Small intestine (tissue), 7 donors: Measurements from ENCODE around the gene FUT8. TPM values are rescaled to one million over a fixed set of nuclear protein-coding genes. Genes with fewer than 3 reads are reported as not detected.

Experiments used
- DNase-seq, 2 donors: peaks; one replicate each; pipeline versions ENCODE4 v3.0.0 to v3.0.0-alpha.2; 2013
- FAIRE-seq: peaks from 2 replicates; lab custom pipeline; 2012; peaks lifted over from hg19 to GRCh38; lab: Jason Lieb, UNC
- H3K27ac ChIP-seq, 3 donors: one replicate each; pipeline ENCODE4 v1.5.1; 2013; ENCODE audit warnings: low read length in 2 of 3, mild to moderate bottlenecking in 2 of 3, control low read depth in 1 of 3, inconsistent platforms in 1 of 3, low read depth in 1 of 3, moderate library complexity in 1 of 3
- H3K27me3 ChIP-seq, 3 donors: one replicate each; pipeline ENCODE4 v1.6.1; 2013; ENCODE audit warnings: low read length in 3 of 3, inconsistent platforms in 1 of 3; ENCODE audit not compliant: control insufficient read depth in 3 of 3, insufficient read depth in 3 of 3
- H3K36me3 ChIP-seq, 3 donors: one replicate each; pipeline ENCODE4 v1.6.1; 2013; ENCODE audit warnings: low read length in 3 of 3, inconsistent platforms in 1 of 3, low read depth in 1 of 3, mild to moderate bottlenecking in 1 of 3, moderate library complexity in 1 of 3; ENCODE audit not compliant: control insufficient read depth in 3 of 3, insufficient read depth in 2 of 3
- H3K4me1 ChIP-seq, 3 donors: one replicate each; pipeline ENCODE4 v1.6.1; 2013; ENCODE audit warnings: low read length in 2 of 3, inconsistent platforms in 1 of 3, low read depth in 1 of 3, mild to moderate bottlenecking in 1 of 3, moderate library complexity in 1 of 3; ENCODE audit not compliant: control insufficient read depth in 3 of 3, insufficient read depth in 2 of 3
- H3K4me3 ChIP-seq, 3 donors: one replicate each; pipeline ENCODE4 v1.5.1; 2013; ENCODE audit warnings: low read length in 3 of 3, control low read depth in 1 of 3, inconsistent platforms in 1 of 3, low read depth in 1 of 3, mild to moderate bottlenecking in 1 of 3, moderate library complexity in 1 of 3
- H3K9me3 ChIP-seq, 2 donors: one replicate each; pipeline ENCODE4 v1.6.1; 2013; ENCODE audit warnings: low read depth in 1 of 2, low read length in 1 of 2; ENCODE audit not compliant: control insufficient read depth in 2 of 2, insufficient read depth in 1 of 2
- WGBS, 3 donors: extraction: QIAGEN DNeasy Blood & Tissue Kit; methylation state at CpG; one replicate each; pipeline ENCODE4 v1.1.7; 2013; 5-methylcytosine and 5-hydroxymethylcytosine counted together
- polyA plus RNA-seq, 4 donors: library from polyadenylated mRNA; stranded (reverse) in 3 of 4; unstranded in 1 of 4; fragments of 200-250 nt in 3 of 4; fragments of 120-200 nt in 1 of 4; gene quantifications; one replicate each; pipeline versions ENCODE4 v1.2.1 to v1.2.3, GENCODE V29; 2013
- donor health status: healthy with polysubstance abuse.
- donor health status: control.
- donor health status: control.
- donor health status: Bipolar disorder and iron deficiency.
- donor health status: healthy.

FUT8 gene
- polyA plus RNA-seq, 4 donors: 4.7 to 81.3 (median 28.6) TPM

- Histone ChIP-seq H3K27me3 (no peaks in the 10 kb centered on the region), H3K4me3 (no peak overlapping the region), H3K27ac (no peak overlapping the region), H3K36me3 (no peaks in the 10 kb centered on the region), H3K9me3 (peaks cover 0 to 11% of the 10 kb centered on the region in 2 donors), H3K4me1 (peaks cover 0 to 3% (median 0%) of the 10 kb centered on the region in 3 donors)
- DNase-seq (peak in 1 of 2 donors; percentile 52), FAIRE-seq (no peak)
- 22 to 55% (median 44%) methylated on average over 4 of the region's 4 CpGs for WGBS, 3 donors
Measured at GRCh38 chr14:65377576-65377975, 35.0 kb upstream of the FUT8 start.

DNA sequence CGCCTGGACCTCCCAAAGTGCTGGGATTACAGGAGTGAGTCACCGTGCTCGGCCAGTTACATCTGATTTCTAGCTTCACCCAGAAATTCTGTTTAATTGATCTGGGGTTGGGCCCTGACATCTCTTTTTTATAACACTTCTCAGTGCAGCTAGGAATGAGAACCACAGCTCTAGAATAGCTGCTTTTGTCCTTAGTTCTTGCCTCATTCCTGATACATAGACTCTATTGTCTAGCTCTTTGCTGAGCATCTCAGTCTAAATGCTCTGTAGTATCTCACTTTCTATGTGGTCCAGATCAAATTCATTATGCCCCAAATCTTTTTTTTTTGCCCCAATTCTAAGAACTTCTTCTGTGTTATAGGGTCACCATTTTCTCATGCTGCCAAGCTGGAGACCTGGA, 29.9 kb upstream of the FUT8 start:
- Histone ChIP-seq H3K27ac (no peak overlapping the region), H3K27me3 (no peaks in the 10 kb centered on the region), H3K4me1 (peaks cover 0 to 3% (median 0%) of the 10 kb centered on the region in 3 donors), H3K4me3 (no peak overlapping the region), H3K9me3 (peaks cover 0 to 11% of the 10 kb centered on the region in 2 donors), H3K36me3 (no peaks in the 10 kb centered on the region)
- no peak for FAIRE-seq
- DNase-seq: no peak
- 88 to 95% (median 93%) methylated on average over 3 of the region's 3 CpGs for WGBS, 3 donors

GRCh38 chr14:65387171-65387570, 25.4 kb upstream of the FUT8 start:
- no peak overlapping the region for H3K4me3 ChIP-seq
- no peak for DNase-seq
- no peaks in the 10 kb centered on the region for H3K4me1 ChIP-seq
- no peak for FAIRE-seq
- no peaks in the 10 kb centered on the region for H3K27me3 ChIP-seq
- no peaks in the 10 kb centered on the region for H3K9me3 ChIP-seq
- WGBS, 3 donors: 83 to 87% (median 84%) methylated on average over 6 of the region's 6 CpGs
- peak overlapping the region in 1 of 3 donors; percentile 45 for H3K27ac ChIP-seq
- no peaks in the 10 kb centered on the region for H3K36me3 ChIP-seq

- Histone ChIP-seq H3K9me3 (no peaks in the 10 kb centered on the region), H3K4me3 (no peak overlapping the region), H3K4me1 (no peaks in the 10 kb centered on the region), H3K27ac (no peak overlapping the region), H3K36me3 (no peaks in the 10 kb centered on the region), H3K27me3 (no peaks in the 10 kb centered on the region)
- WGBS, 3 donors: 87 to 95% (median 91%) methylated on average over 1 of the region's 1 CpG
- DNase-seq (no peak), FAIRE-seq (no peak)
Measured at GRCh38 chr14:65387628-65388027, 24.9 kb upstream of the FUT8 start.

GRCh38 chr14:65392296-65392695, 20.2 kb upstream of the FUT8 start:
- Histone ChIP-seq H3K36me3 (peaks cover 0 to 1% (median 0%) of the 10 kb centered on the region in 3 donors), H3K4me1 (no peaks in the 10 kb centered on the region), H3K4me3 (no peak overlapping the region), H3K9me3 (peaks cover 0 to 16% of the 10 kb centered on the region in 2 donors), H3K27ac (no peak overlapping the region), H3K27me3 (no peaks in the 10 kb centered on the region)
- FAIRE-seq: no peak
- 78 to 80% (median 78%) methylated on average over 4 of the region's 4 CpGs for WGBS, 3 donors
- no peak for DNase-seq

DNA sequence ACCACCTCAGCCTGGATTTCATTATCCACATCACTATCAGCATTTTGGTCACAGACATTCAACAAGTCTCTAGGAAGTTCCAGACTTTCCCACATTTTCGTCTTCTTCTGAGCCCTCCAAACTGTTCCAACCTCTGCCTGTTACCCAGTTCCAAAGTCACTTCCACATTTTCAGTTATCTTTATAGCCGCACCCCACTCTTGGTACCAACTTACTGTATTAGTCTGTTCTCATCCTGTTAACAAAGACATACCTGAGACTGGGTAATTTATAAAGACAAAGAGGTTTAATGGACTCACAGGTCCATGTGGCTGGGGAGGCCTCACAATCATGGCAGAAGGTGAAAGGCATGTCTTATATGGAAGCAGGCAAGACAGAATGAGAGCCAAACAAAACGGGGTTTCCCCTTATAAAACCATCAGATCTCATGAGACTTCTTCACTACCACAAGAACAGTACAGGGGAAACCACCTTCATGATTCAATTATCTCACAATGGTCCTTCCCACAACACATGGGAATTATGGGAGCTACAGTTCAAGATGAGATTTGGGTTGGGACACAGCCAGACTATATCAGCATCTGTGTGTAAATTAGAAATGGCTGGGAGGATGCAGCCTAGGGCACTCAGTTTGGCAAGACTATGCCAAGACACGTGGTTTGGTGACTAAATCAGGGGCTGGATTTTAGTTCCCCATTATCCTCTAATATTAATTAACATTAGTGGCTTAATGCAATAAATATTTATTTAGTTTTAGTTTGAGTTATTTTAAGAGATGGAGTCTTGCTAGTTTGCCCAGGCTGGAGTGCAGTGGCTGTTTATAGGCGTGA, 16.2 kb upstream of the FUT8 start:
- peaks cover 0 to 1% (median 0%) of the 10 kb centered on the region in 3 donors for H3K36me3 ChIP-seq
- no peak for DNase-seq
- 70 to 75% (median 74%) methylated on average over 5 of the region's 5 CpGs for WGBS, 3 donors
- no peaks in the 10 kb centered on the region for H3K4me1 ChIP-seq
- peaks cover 1 to 16% of the 10 kb centered on the region in 2 donors for H3K9me3 ChIP-seq
- no peaks in the 10 kb centered on the region for H3K27me3 ChIP-seq
- H3K27ac ChIP-seq: no peak overlapping the region
- H3K4me3 ChIP-seq: no peak overlapping the region
- no peak for FAIRE-seq

- Histone ChIP-seq H3K27me3 (no peaks in the 10 kb centered on the region), H3K9me3 (no peaks in the 10 kb centered on the region), H3K4me3 (no peak overlapping the region), H3K27ac (no peak overlapping the region), H3K4me1 (no peaks in the 10 kb centered on the region), H3K36me3 (no peaks in the 10 kb centered on the region)
- DNase-seq (no peak), FAIRE-seq (no peak)
Measured at GRCh38 chr14:65403231-65403630, 9.3 kb upstream of the FUT8 start.

DNA sequence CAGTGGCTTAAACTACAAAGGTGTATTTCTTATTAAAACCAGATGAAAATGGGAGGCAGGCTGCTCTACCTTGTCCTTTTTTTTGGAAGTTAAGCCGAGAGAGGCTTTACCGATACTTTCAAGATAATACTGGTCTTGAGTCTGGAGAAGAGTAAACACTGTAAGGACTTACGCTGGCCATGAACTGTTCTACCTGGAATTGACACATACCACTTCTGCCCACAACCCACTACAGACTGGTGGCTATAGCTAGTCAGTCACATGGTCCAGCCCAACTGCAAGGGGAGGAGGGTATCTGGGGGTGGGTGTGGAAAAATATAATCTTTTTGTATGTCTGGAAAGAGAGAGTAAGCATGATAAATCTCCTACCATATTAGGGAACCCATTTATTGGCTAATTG, 4.4 kb upstream of the FUT8 start:
- Histone ChIP-seq H3K9me3 (no peaks in the 10 kb centered on the region), H3K4me1 (no peaks in the 10 kb centered on the region), H3K27me3 (no peaks in the 10 kb centered on the region), H3K27ac (no peak overlapping the region), H3K4me3 (no peak overlapping the region), H3K36me3 (no peaks in the 10 kb centered on the region)
- 85 to 96% (median 91%) methylated on average over 3 of the region's 3 CpGs for WGBS, 3 donors
- DNase-seq: no peak
- no peak for FAIRE-seq
